Ectodermal cell (in vitro differentiated cells): ENCODE results near the gene TSC22D3.

Experiments used
- H3K27ac ChIP-seq: 2 replicates; pipeline ENCODE4 v1.7.0; 2013; ENCODE audit warnings: mild to moderate bottlenecking, low read depth, low read length; ENCODE audit not compliant: insufficient read depth, poor library complexity, severe bottlenecking
- H3K27me3 ChIP-seq: 2 replicates; pipeline ENCODE4 v1.7.0; 2013; ENCODE audit warnings: mild to moderate bottlenecking, low read length; ENCODE audit not compliant: insufficient read depth, control insufficient read depth, poor library complexity, severe bottlenecking
- H3K36me3 ChIP-seq: one replicate; pipeline ENCODE4 v1.7.0; 2013; ENCODE audit warnings: low read length; ENCODE audit not compliant: control insufficient read depth, insufficient read depth
- H3K4me1 ChIP-seq: one replicate; pipeline ENCODE4 v1.7.0; 2013; ENCODE audit warnings: low read length; ENCODE audit not compliant: control insufficient read depth, insufficient read depth
- H3K4me3 ChIP-seq: 2 replicates; pipeline ENCODE4 v1.7.0; 2013; ENCODE audit warnings: low read depth, low read length, control low read depth; ENCODE audit not compliant: insufficient read depth
- H3K9me3 ChIP-seq: 2 replicates; pipeline ENCODE4 v1.7.0; 2013; ENCODE audit warnings: mild to moderate bottlenecking, low read length, moderate library complexity; ENCODE audit not compliant: control insufficient read depth
- WGBS, 2 experiments: methylation state at CpG; one replicate each; pipeline ENCODE4 v1.1.7; 2013; ENCODE audit warnings: missing lambda C conversion rate in 2 of 2; 5-methylcytosine and 5-hydroxymethylcytosine counted together

Gene TSC22D3

DNA sequence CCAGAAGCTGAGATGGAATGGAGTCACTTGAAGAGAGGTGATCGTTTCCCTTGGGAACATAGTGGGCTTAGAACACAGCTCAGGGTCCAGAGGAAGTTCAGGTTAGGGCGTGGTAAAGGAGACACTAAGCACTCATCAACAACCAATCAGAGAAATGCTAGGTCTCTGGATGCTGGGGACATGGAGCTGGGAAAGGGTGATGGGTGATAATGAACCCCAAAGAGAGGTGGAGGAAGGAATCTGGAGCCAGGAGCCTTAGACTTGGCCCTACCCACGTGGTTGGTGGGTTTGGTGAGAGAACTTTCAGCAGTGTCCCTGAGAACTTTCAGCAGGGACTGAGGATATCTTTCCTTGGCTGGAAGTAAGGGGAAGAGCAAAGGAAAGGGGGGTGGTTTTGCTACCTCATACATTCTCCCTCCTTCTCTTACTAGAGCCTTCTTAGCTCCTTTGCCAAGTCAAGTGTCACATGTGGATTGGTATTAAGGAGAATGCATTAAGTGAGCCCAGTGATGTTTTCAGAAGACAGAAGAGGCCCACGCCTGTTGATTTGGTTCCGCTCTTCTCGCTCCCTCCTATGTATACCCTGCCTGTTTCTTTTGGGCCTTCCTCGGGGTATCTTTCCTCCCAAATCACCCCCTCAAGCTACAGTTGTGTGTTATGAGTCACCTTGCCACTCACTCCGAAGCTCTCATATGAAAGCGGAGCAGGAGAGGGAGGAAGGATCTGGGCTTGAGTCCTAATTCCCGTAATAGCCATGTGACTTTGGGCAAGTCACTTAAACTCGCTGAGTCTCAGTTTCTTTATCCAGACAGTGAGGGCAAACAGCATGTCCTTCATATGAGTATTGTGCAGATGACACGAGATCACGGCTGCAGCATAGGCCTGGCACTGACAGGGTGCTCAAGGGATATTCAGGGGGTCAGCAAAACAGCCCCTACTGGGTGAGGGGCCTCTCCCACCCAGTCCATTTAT is 63.1 kb downstream of the TSC22D3 start:
- Histone ChIP-seq H3K4me1 (no peaks in the 10 kb centered on the region), H3K27me3 (peaks cover 8% of the 10 kb centered on the region), H3K4me3 (no peak overlapping the region), H3K9me3 (no peaks in the 10 kb centered on the region), H3K27ac (no peak overlapping the region), H3K36me3 (no peaks in the 10 kb centered on the region)
- WGBS, 2 experiments, result 91 to 92% methylated on average over 12 to 13 of the region's 13 CpGs

DNA sequence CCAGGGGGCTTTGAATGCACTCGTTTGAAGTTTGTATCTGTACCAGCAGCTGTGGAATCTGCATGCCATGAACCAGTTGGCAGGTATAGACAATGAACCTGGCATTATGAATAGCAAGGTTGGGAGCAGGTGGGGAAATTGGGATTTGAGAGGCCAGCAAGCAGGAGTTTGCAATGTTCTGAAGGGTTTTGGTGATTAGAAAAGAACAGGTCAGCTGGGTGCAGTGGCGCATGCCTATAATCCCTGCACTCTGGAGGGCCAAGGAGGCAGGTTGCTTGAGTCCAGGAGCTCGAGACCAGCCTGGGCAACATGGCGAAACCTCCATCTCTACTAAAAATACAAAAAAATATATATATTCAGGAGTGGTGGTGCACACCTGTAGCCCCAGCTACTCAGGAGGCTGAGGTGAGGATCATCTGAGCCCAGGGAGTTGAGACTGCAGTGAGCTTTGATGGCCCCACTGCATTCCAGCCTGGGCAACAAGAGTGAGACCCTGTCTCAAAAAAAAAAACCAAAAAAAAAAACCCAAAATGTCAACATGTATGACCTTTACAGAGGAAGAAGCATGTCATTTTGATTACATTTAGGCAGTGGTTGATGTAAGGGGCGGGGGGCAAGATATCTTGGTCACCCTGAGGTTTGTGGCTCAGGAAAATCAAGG is 63.9 kb downstream of the TSC22D3 start:
- no peaks in the 10 kb centered on the region for H3K9me3 ChIP-seq
- H3K4me1 ChIP-seq, result no peaks in the 10 kb centered on the region
- peak overlapping the region; percentile 26 for H3K27ac ChIP-seq
- no peaks in the 10 kb centered on the region for H3K36me3 ChIP-seq
- 78 to 86% methylated on average over 3 to 5 of the region's 5 CpGs for WGBS, 2 experiments
- no peak overlapping the region for H3K4me3 ChIP-seq
- peaks cover 8% of the 10 kb centered on the region for H3K27me3 ChIP-seq

DNA sequence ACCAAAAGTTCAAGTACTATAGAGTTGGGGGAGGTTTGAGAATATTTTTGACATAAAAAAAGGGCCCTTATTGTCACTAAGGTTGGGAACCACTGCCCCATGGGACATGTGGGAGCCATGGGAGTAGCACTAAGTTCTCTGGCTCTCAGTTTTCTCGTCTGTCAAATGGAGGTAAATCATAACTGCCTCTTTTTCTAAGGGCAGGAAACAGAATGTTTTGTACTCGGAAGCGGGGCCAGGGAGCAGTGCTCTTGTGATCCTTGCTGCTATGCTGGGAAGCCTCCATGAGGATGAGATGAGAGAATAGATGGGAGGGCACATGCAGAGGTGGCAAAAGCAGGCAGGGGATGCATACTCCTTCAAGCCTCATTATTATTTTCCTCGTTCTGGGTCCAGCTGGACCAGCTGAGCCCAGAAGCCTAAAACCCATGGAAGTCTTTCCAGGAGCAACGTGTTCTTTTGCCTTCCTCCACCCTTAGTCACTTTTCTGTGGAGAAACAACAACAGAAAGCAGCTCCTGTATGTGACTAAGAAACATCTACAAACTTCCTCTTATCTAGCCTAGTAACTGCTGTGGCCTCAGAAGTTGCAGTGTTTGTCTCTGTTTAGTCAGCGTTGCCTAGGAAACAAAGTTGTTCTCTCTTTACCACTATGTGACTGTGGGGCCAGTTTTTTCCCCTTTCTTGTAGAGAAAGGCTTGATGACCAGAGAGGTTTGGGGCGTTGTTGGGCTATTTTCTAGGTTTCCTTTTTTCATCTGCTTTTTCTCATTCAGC is 64.8 kb downstream of the TSC22D3 start:
- peaks cover 6% of the 10 kb centered on the region for H3K27me3 ChIP-seq
- H3K9me3 ChIP-seq, result no peaks in the 10 kb centered on the region
- no peaks in the 10 kb centered on the region for H3K4me1 ChIP-seq
- no peak overlapping the region for H3K4me3 ChIP-seq
- H3K27ac ChIP-seq, result peak overlapping the region; percentile 50
- 49 to 69% methylated on average over 6 to 7 of the region's 7 CpGs for WGBS, 2 experiments
- no peaks in the 10 kb centered on the region for H3K36me3 ChIP-seq

DNA sequence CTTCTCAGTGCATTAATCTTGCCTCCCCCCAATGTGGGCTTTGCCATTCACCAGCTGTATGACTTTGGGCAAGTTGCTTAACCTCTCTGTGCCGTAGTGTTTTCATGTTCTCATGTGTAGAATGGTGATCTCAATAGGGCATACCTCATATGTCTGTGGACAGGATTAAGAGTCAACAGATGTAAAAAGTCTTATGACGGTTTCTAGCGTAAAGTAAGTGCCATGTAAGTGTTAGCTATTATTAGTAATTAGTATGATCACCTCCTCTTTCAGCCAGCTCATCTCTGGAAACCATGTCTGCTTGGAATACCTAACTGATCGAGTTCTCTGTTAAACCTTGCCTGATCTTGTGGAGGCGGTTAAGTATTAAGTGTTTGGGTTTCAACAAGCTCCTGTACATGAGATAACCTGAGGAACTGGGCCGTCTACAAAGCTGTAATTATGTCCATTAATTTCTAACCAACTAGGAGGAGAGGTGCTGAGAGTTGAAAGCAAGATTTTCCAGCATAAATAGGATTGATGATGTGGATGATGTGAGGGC is 66.3 kb downstream of the TSC22D3 start:
- H3K36me3 ChIP-seq, result no peaks in the 10 kb centered on the region
- H3K4me3 ChIP-seq, result no peak overlapping the region
- H3K4me1 ChIP-seq, result no peaks in the 10 kb centered on the region
- WGBS, 2 experiments, result 88 to 92% methylated on average over 1 to 6 of the region's 6 CpGs
- H3K9me3 ChIP-seq, result no peaks in the 10 kb centered on the region
- H3K27ac ChIP-seq, result no peak overlapping the region
- no peaks in the 10 kb centered on the region for H3K27me3 ChIP-seq

DNA sequence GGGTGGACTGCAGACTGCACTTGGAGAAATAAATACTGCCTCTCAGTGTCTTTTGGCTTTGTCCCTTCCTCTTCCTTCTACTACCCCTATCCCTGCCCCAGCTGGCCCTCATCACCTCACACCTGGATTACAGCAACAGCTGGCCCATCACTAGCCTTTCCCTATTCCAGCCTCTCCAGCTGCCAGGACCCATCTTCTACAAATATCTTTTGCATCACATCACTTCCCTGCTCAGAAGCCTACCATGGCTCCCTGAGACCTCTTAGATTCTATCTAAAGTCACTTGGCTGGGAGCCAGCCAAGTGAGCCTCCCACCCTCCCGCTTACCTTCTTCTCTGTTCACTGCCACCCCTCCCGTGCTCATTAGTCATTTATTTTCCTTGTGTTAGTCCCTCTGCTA is 66.8 kb downstream of the TSC22D3 start:
- no peak overlapping the region for H3K4me3 ChIP-seq
- WGBS, 2 experiments, result 78 to 94% methylated on average over 2 of the region's 2 CpGs
- no peak overlapping the region for H3K27ac ChIP-seq

DNA sequence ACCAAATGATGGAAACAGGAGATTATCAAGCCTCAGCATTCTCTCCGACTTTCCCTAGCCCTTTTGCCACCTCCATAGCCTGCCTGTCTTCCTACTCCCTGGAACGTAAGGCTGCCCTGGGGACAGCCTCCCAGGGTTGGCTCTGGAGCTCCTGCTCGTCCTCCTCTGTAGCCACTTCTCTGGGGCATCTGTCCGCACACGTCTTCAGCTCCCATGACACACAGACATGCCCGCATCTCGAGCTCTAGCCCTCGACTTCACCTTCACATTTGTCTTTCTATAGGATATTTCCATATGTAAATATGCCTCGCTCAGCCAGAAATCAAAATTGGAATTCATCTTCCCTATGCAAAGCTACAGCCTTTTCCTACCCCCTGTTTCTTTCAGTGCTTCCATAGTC is 67.7 kb downstream of the TSC22D3 start:
- no peak overlapping the region for H3K27ac ChIP-seq
- H3K4me3 ChIP-seq, result no peak overlapping the region
- H3K9me3 ChIP-seq, result no peaks in the 10 kb centered on the region
- H3K36me3 ChIP-seq, result no peaks in the 10 kb centered on the region
- no peaks in the 10 kb centered on the region for H3K27me3 ChIP-seq
- no peaks in the 10 kb centered on the region for H3K4me1 ChIP-seq
- 91 to 92% methylated on average over 8 to 9 of the region's 9 CpGs for WGBS, 2 experiments

More for the DNA sequence above, 66.8 kb downstream of the TSC22D3 start:
- no peaks in the 10 kb centered on the region for H3K9me3 ChIP-seq
- H3K27me3 ChIP-seq, result no peaks in the 10 kb centered on the region
- no peaks in the 10 kb centered on the region for H3K36me3 ChIP-seq
- H3K4me1 ChIP-seq, result no peaks in the 10 kb centered on the region

DNA sequence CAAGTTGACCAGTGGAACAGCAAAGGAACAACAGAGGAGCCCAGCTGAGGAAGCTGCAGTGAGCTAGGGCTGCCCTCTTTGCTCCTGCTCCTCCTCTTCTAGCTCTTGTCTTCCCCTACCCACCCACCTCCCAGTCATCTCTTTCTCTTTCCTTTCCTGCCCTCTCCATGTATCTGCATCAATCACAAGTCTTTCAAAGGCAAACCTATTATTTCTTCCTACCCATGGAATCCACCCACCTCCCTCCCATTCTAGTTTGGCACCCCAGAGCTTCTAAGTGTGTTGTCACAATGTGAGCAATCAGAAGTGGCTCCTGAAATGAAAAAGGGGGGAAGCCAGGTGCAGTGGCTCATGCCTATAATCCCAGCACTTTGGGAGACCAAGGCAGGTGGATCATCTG is 69.3 kb downstream of the TSC22D3 start:
- H3K27me3 ChIP-seq, result no peaks in the 10 kb centered on the region
- no peaks in the 10 kb centered on the region for H3K4me1 ChIP-seq
- no peaks in the 10 kb centered on the region for H3K9me3 ChIP-seq
- no peak overlapping the region for H3K27ac ChIP-seq
- H3K4me3 ChIP-seq, result no peak overlapping the region
- H3K36me3 ChIP-seq, result no peaks in the 10 kb centered on the region

DNA sequence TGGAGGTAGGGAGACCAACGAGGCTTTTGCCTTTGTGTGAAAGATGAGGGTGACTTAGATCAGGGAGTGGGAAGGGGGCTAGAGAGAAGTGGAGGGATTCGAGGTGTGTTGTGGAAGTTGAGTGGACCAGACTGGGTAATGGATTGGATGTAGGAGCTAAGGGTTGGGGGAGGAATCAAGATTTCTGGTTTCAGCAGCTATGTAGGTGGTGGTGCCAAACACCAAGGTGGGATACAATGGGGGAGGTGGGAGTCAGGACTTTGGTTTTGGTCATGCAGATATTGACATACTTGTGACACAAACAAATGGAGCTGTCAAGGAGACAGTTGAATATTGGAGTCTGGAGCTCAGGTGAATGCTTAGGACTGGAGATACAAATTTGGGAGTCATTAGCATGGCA is 71.0 kb downstream of the TSC22D3 start:
- 87 to 90% methylated on average over 2 of the region's 2 CpGs for WGBS, 2 experiments
- no peak overlapping the region for H3K27ac ChIP-seq

DNA sequence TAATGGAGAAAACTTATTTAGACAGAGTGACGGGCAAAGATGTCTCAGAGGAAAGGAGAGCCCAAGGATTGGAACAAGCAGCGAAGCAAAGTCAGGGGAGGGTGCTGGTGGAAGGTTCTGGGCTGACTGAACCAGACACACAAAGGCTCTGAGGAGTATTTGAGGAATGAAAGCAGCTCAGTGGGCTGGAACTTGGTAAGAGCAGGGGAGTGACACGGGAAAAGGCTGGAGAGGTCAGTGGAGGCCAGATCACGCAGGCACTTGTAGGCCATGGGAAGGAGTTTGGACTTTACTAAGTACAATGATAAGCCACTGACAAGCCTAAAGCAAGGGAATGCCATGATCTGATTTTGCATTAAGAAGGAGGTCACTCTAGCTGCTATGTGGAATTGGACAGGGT is 71.4 kb downstream of the TSC22D3 start:
- H3K27me3 ChIP-seq, result no peaks in the 10 kb centered on the region
- H3K36me3 ChIP-seq, result no peaks in the 10 kb centered on the region
- no peak overlapping the region for H3K27ac ChIP-seq
- no peaks in the 10 kb centered on the region for H3K4me1 ChIP-seq
- WGBS, 2 experiments, result 88 to 92% methylated on average over 4 of the region's 4 CpGs
- no peak overlapping the region for H3K4me3 ChIP-seq
- no peaks in the 10 kb centered on the region for H3K9me3 ChIP-seq

More for the DNA sequence above, 71.0 kb downstream of the TSC22D3 start:
- H3K4me1 ChIP-seq, result no peaks in the 10 kb centered on the region
- no peak overlapping the region for H3K4me3 ChIP-seq
- no peaks in the 10 kb centered on the region for H3K36me3 ChIP-seq
- H3K27me3 ChIP-seq, result no peaks in the 10 kb centered on the region
- no peaks in the 10 kb centered on the region for H3K9me3 ChIP-seq
